ENCODE data around the gene BEGAIN. TPM values are rescaled to one million over a fixed set of nuclear protein-coding genes. Genes with fewer than 3 reads are reported as not detected.

BEGAIN gene
- total RNA-seq, 3 donors from 2014 or later (not counting 1 experiment from before 2014, with no cell fraction given), result 0.11 to 1.3 TPM; not detected in 1

GRCh38 chr14:100619396-100620254 lies 32.4 kb upstream of the BEGAIN start:
- H3K27me3 Mint-ChIP-seq (ENCODE audit: low read depth in 2 of 2), result peaks cover 43 to 57% of the 10 kb centered on the region in 2 donors
- 89% methylated on average over 10 of the region's 10 CpGs for WGBS (ENCODE audit: insufficient coverage)
- H3K36me3 Mint-ChIP-seq, result no peaks in the 10 kb centered on the region
- peaks cover 0 to under 1% of the 10 kb centered on the region in 2 donors for H3K9me3 Mint-ChIP-seq
- peaks cover 25 to 28% of the 10 kb centered on the region in 2 donors for H3K4me1 Mint-ChIP-seq
- Histone ChIP-seq H3K27ac (ENCODE audit: low read length) (no peak overlapping the region), H3K27me3 (ENCODE audit: control insufficient read depth, insufficient read depth, low read length) (peaks cover 10% of the 10 kb centered on the region), H3K4me1 (ENCODE audit: control insufficient read depth, insufficient read depth, low read length) (peaks cover 33% of the 10 kb centered on the region), H3K9me3 (ENCODE audit: control insufficient read depth, insufficient read depth, low read length) (no peaks in the 10 kb centered on the region), H3K36me3 (ENCODE audit: control insufficient read depth, insufficient read depth, low read length) (no peaks in the 10 kb centered on the region), H3K4me3 (ENCODE audit: low read length) (no peak overlapping the region)
- TF ChIP-seq CTCF (IDR thresholded peaks at IDR 0.05), result no peak
- H3K27ac Mint-ChIP-seq, result no peak overlapping the region
- DNase-seq (peak in 1 of 2 donors; percentile 12), ATAC-seq (no peak)
- intact Hi-C loops (cut with micrococcal nuclease), result no loop called here
- H3K4me3 Mint-ChIP-seq, result no peak overlapping the region

DNA sequence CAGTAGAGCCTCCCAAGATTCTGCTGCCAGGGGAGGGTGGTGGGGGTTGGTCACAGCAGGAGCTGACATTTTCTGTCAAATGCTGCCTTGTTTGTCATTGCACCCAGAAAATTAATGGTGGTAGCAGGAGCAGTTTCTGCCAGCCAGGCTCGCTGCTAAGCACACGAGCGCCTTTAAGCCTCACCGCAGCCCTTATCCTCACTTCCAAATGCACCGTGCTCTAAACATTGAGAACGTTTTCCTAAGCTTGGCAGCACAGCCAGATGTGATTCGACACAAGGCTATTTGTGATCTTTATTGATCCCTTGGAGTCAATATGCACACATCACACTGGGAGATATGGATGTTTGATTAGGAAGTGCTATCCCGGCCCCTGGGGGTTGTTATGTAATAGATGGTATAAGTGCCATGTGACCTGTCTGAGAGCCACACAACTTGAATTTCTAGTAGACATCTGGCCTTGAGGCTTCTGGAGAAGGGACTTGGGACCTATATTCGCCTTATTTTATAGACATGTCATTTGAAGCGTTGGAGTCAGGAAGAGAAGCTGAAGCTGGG lies 31.6 kb upstream of the BEGAIN start:
- no peak for TF ChIP-seq CTCF (IDR thresholded peaks at IDR 0.05)
- Histone ChIP-seq H3K9me3 (ENCODE audit: control insufficient read depth, insufficient read depth, low read length) (no peaks in the 10 kb centered on the region), H3K4me3 (ENCODE audit: low read length) (no peak overlapping the region), H3K36me3 (ENCODE audit: control insufficient read depth, insufficient read depth, low read length) (no peaks in the 10 kb centered on the region), H3K27me3 (ENCODE audit: control insufficient read depth, insufficient read depth, low read length) (peaks cover 10% of the 10 kb centered on the region), H3K4me1 (ENCODE audit: control insufficient read depth, insufficient read depth, low read length) (peaks cover 33% of the 10 kb centered on the region), H3K27ac (ENCODE audit: low read length) (no peak overlapping the region)
- ATAC-seq (no peak), DNase-seq (peak in 1 of 2 donors; percentile 7)
- Mint-ChIP-seq H3K4me3 (peak overlapping the region; percentile 21), H3K27me3 (ENCODE audit: low read depth in 2 of 2) (peaks cover 41 to 49% of the 10 kb centered on the region in 2 donors), H3K36me3 (no peaks in the 10 kb centered on the region), H3K4me1 (peaks cover 25% of the 10 kb centered on the region in 2 donors), H3K27ac (no peak overlapping the region), H3K9me3 (no peaks in the 10 kb centered on the region)
- WGBS (ENCODE audit: insufficient coverage), result 60% methylated on average over 10 of the region's 10 CpGs
- intact Hi-C loops (cut with micrococcal nuclease), result no loop called here

- Histone ChIP-seq H3K27ac (ENCODE audit: low read length) (no peak overlapping the region), H3K9me3 (ENCODE audit: control insufficient read depth, insufficient read depth, low read length) (no peaks in the 10 kb centered on the region), H3K4me3 (ENCODE audit: low read length) (no peak overlapping the region), H3K4me1 (ENCODE audit: control insufficient read depth, insufficient read depth, low read length) (peaks cover 33% of the 10 kb centered on the region), H3K27me3 (ENCODE audit: control insufficient read depth, insufficient read depth, low read length) (peaks cover 10% of the 10 kb centered on the region), H3K36me3 (ENCODE audit: control insufficient read depth, insufficient read depth, low read length) (no peaks in the 10 kb centered on the region)
- intact Hi-C loops (cut with micrococcal nuclease), result no loop called here
- H3K4me3 Mint-ChIP-seq, result peak overlapping the region; percentile 13
- peaks cover 25% of the 10 kb centered on the region in 2 donors for H3K4me1 Mint-ChIP-seq
- no peak overlapping the region for H3K27ac Mint-ChIP-seq
- H3K27me3 Mint-ChIP-seq (ENCODE audit: low read depth in 2 of 2), result peaks cover 41 to 47% of the 10 kb centered on the region in 2 donors
- no peak for TF ChIP-seq CTCF (IDR thresholded peaks at IDR 0.05)
- H3K9me3 Mint-ChIP-seq, result no peaks in the 10 kb centered on the region
- 13% methylated on average over 9 of the region's 9 CpGs for WGBS (ENCODE audit: insufficient coverage)
- no peaks in the 10 kb centered on the region for H3K36me3 Mint-ChIP-seq
- ATAC-seq, result peak in 1 of 3 donors; percentile 61
- DNase-seq, result peak in 1 of 2 donors; percentile 13
Observed at GRCh38 chr14:100618318-100618693, 31.1 kb upstream of the BEGAIN start.

All from natural killer cell (primary cell).